HUES64 (cell line): ENCODE data around the gene PBOV1.
"Not testable (repeated sequence)": the region's sequence is repeated elsewhere in the genome, so short reads cannot be mapped to it uniquely, and the experiment has no call there.

Experiments used
- H3K27ac ChIP-seq: 2 replicates; pipeline ENCODE4 v1.7.0; 2013; ENCODE audit warnings: low read depth, low read length, inconsistent platforms
- H3K27me3 ChIP-seq: 2 replicates; pipeline ENCODE4 v1.6.1; 2013; ENCODE audit warnings: mild to moderate bottlenecking, low read length; ENCODE audit not compliant: insufficient read depth
- H3K36me3 ChIP-seq: 2 replicates; pipeline ENCODE4 v1.6.1; 2013; ENCODE audit warnings: mild to moderate bottlenecking, low read length; ENCODE audit not compliant: insufficient read depth
- H3K4me1 ChIP-seq: 2 replicates; pipeline ENCODE4 v1.6.1; 2013; ENCODE audit warnings: mild to moderate bottlenecking, low read length, moderate library complexity; ENCODE audit not compliant: insufficient read depth
- H3K4me3 ChIP-seq: 2 replicates; pipeline ENCODE4 v1.5.1; 2013; ENCODE audit warnings: mild to moderate bottlenecking, low read length, moderate library complexity
- H3K9ac ChIP-seq: 2 replicates; pipeline ENCODE4 v1.6.1; 2013; ENCODE audit warnings: mild to moderate bottlenecking, low read depth, low read length
- H3K9me3 ChIP-seq: 2 replicates; pipeline ENCODE4 v1.6.1; 2013; ENCODE audit warnings: low read depth, low read length; ENCODE audit not compliant: insufficient read depth
- WGBS: fragments of 150-250, 120-280 bp; methylation state at CpG from one replicate; pipeline ENCODE4 v1.1.7; 2013; ENCODE audit warnings: missing lambda C conversion rate; 5-methylcytosine and 5-hydroxymethylcytosine counted together

Gene PBOV1

GRCh38 chr6:138225953-138226352 lies 7.7 kb upstream of the PBOV1 start:
- Histone ChIP-seq H3K27me3 (no peaks in the 10 kb centered on the region), H3K36me3 (no peaks in the 10 kb centered on the region), H3K27ac (no peak overlapping the region), H3K9ac (no peak overlapping the region), H3K4me3 (no peak overlapping the region), H3K4me1 (no peaks in the 10 kb centered on the region), H3K9me3 (no peaks in the 10 kb centered on the region)
- 95% methylated on average over 4 of the region's 4 CpGs for WGBS

- Histone ChIP-seq H3K27ac (no peak overlapping the region), H3K9ac (no peak overlapping the region), H3K36me3 (no peaks in the 10 kb centered on the region), H3K4me1 (no peaks in the 10 kb centered on the region), H3K27me3 (no peaks in the 10 kb centered on the region), H3K9me3 (no peaks in the 10 kb centered on the region), H3K4me3 (no peak overlapping the region)
- 80% methylated on average over 4 of the region's 4 CpGs for WGBS
These were observed 4.7 kb upstream of the PBOV1 start for GRCh38 chr6:138222901-138223546.

GRCh38 chr6:138219901-138220300 lies 1.6 kb upstream of the PBOV1 start:
- 93% methylated on average over 4 of the region's 4 CpGs for WGBS
- no peak overlapping the region for H3K9ac ChIP-seq
- no peaks in the 10 kb centered on the region for H3K9me3 ChIP-seq
- no peaks in the 10 kb centered on the region for H3K36me3 ChIP-seq
- H3K4me1 ChIP-seq = no peaks in the 10 kb centered on the region
- H3K4me3 ChIP-seq = no peak overlapping the region
- H3K27me3 ChIP-seq = no peaks in the 10 kb centered on the region
- H3K27ac ChIP-seq = no peak overlapping the region

GRCh38 chr6:138219398-138219797 lies 1.1 kb upstream of the PBOV1 start:
- no peaks in the 10 kb centered on the region for H3K4me1 ChIP-seq
- H3K27me3 ChIP-seq = no peaks in the 10 kb centered on the region
- no peaks in the 10 kb centered on the region for H3K9me3 ChIP-seq
- H3K27ac ChIP-seq = no peak overlapping the region
- H3K9ac ChIP-seq = no peak overlapping the region
- no peaks in the 10 kb centered on the region for H3K36me3 ChIP-seq
- 78% methylated on average over 3 of the region's 3 CpGs for WGBS
- no peak overlapping the region for H3K4me3 ChIP-seq

GRCh38 chr6:138215093-138215782 lies 3.1 kb downstream of the PBOV1 start:
- no peak overlapping the region for H3K4me3 ChIP-seq
- no peak overlapping the region for H3K27ac ChIP-seq
- H3K9me3 ChIP-seq = no peaks in the 10 kb centered on the region
- no peak overlapping the region for H3K9ac ChIP-seq
- H3K27me3 ChIP-seq = no peaks in the 10 kb centered on the region
- 91% methylated on average over 7 of the region's 7 CpGs for WGBS
- no peaks in the 10 kb centered on the region for H3K36me3 ChIP-seq
- H3K4me1 ChIP-seq = no peaks in the 10 kb centered on the region

GRCh38 chr6:138212530-138212929 lies 5.8 kb downstream of the PBOV1 start:
- 88% methylated on average over 1 of the region's 2 CpGs for WGBS
- H3K27me3 ChIP-seq, H3K9ac ChIP-seq, H3K27ac ChIP-seq, H3K36me3 ChIP-seq, H3K9me3 ChIP-seq, H3K4me3 ChIP-seq, H3K4me1 ChIP-seq: not testable (repeated sequence)

GRCh38 chr6:138211601-138212000 lies 6.7 kb downstream of the PBOV1 start:
- H3K4me3 ChIP-seq = no peak overlapping the region
- H3K27ac ChIP-seq = no peak overlapping the region
- H3K9ac ChIP-seq = no peak overlapping the region
- 95% methylated on average over 5 of the region's 5 CpGs for WGBS
- H3K27me3 ChIP-seq = no peaks in the 10 kb centered on the region
- peaks cover 12% of the 10 kb centered on the region; the same call in 1 of the 2 replicates for H3K4me1 ChIP-seq
- no peaks in the 10 kb centered on the region for H3K36me3 ChIP-seq
- H3K9me3 ChIP-seq = no peaks in the 10 kb centered on the region

GRCh38 chr6:138211048-138211581 lies 7.2 kb downstream of the PBOV1 start:
- H3K9ac ChIP-seq = no peak overlapping the region
- 98% methylated on average over 2 of the region's 2 CpGs for WGBS
- peaks cover 12% of the 10 kb centered on the region; the same call in 1 of the 2 replicates for H3K4me1 ChIP-seq
- H3K9me3 ChIP-seq = no peaks in the 10 kb centered on the region
- H3K27me3 ChIP-seq = no peaks in the 10 kb centered on the region
- H3K27ac ChIP-seq = no peak overlapping the region
- no peaks in the 10 kb centered on the region for H3K36me3 ChIP-seq
- no peak overlapping the region for H3K4me3 ChIP-seq

GRCh38 chr6:138206862-138207261 lies 11.4 kb downstream of the PBOV1 start:
- H3K27me3 ChIP-seq = no peaks in the 10 kb centered on the region
- no peaks in the 10 kb centered on the region for H3K36me3 ChIP-seq
- no peaks in the 10 kb centered on the region for H3K9me3 ChIP-seq
- peaks cover 12% of the 10 kb centered on the region; the same call in 1 of the 2 replicates for H3K4me1 ChIP-seq
- H3K9ac ChIP-seq = no peak overlapping the region
- no peak overlapping the region for H3K27ac ChIP-seq
- no peak overlapping the region for H3K4me3 ChIP-seq

GRCh38 chr6:138205437-138206094 lies 12.7 kb downstream of the PBOV1 start:
- H3K4me1 ChIP-seq = peaks cover 12% of the 10 kb centered on the region; the same call in 1 of the 2 replicates
- H3K9ac ChIP-seq = no peak overlapping the region
- 94% methylated on average over 5 of the region's 5 CpGs for WGBS
- H3K4me3 ChIP-seq = no peak overlapping the region
- H3K9me3 ChIP-seq = no peaks in the 10 kb centered on the region
- no peaks in the 10 kb centered on the region for H3K36me3 ChIP-seq
- no peak overlapping the region for H3K27ac ChIP-seq
- no peaks in the 10 kb centered on the region for H3K27me3 ChIP-seq

GRCh38 chr6:138204792-138205384 lies 13.4 kb downstream of the PBOV1 start:
- no peaks in the 10 kb centered on the region for H3K36me3 ChIP-seq
- WGBS = 89% methylated on average over 4 of the region's 4 CpGs
- H3K27ac ChIP-seq = no peak overlapping the region
- no peak overlapping the region for H3K4me3 ChIP-seq
- no peak overlapping the region for H3K9ac ChIP-seq
- no peaks in the 10 kb centered on the region for H3K27me3 ChIP-seq
- peaks cover 12% of the 10 kb centered on the region; the same call in 1 of the 2 replicates for H3K4me1 ChIP-seq
- no peaks in the 10 kb centered on the region for H3K9me3 ChIP-seq
